GM23338 (cell line): Measurements from ENCODE around the gene IL1RN. TPM values are rescaled to one million over a fixed set of nuclear protein-coding genes. Genes with fewer than 3 reads are reported as not detected.

Source experiments
- ATAC-seq: fragments of 200-7000 bp; cut with Tn5 transposase; 3 replicates; pipeline ENCODE4 v1.9.1; 2020
- DNase-seq: peaks from one replicate; pipeline ENCODE4 v3.0.0-alpha.2; 2015; ENCODE audit warnings: low spot score
- H2AFZ ChIP-seq: fragments of 200-600 bp; sonication (generic); 2 replicates; pipeline ENCODE4 v1.8.0; 2016; ENCODE audit warnings: antibody characterized with exemption, mild to moderate bottlenecking, moderate library complexity
- H3F3A ChIP-seq: fragments of 200-600 bp; sonication (generic); replicated peaks from 2 replicates; pipeline ENCODE4 v1.8.0; 2017; ENCODE audit warnings: antibody characterized with exemption, mixed run types, low read depth
- H3K27ac ChIP-seq: fragments of 200-600 bp; sonication (generic); 2 replicates; pipeline ENCODE4 v1.6.1; 2016; ENCODE audit warnings: low read depth
- H3K27me3 ChIP-seq: fragments of 200-600 bp; sonication (generic); 2 replicates; pipeline ENCODE4 v1.8.0; 2016; ENCODE audit warnings: mild to moderate bottlenecking, mixed run types, moderate library complexity; ENCODE audit not compliant: insufficient read depth
- H3K36me3 ChIP-seq: fragments of 200-600 bp; sonication (generic); 2 replicates; pipeline ENCODE4 v1.8.0; 2016; ENCODE audit warnings: mild to moderate bottlenecking; ENCODE audit not compliant: insufficient read depth
- H3K4me1 ChIP-seq: fragments of 200-600 bp; sonication (generic); 2 replicates; pipeline ENCODE4 v1.8.0; 2016; ENCODE audit warnings: mild to moderate bottlenecking, moderate library complexity; ENCODE audit not compliant: insufficient read depth
- H3K4me2 ChIP-seq: fragments of 200-600 bp; sonication (generic); 2 replicates; pipeline ENCODE4 v1.7.1; 2017; ENCODE audit warnings: mixed run types
- H3K4me3 ChIP-seq: fragments of 200-600 bp; sonication (generic); 2 replicates; pipeline ENCODE4 v1.6.1; 2016; ENCODE audit warnings: mixed run types
- H3K79me2 ChIP-seq: fragments of 200-600 bp; sonication (generic); replicated peaks from 2 replicates; pipeline ENCODE4 v1.8.0; 2017; ENCODE audit warnings: mild to moderate bottlenecking; ENCODE audit not compliant: insufficient read depth
- H3K9me2 ChIP-seq: fragments of 200-600 bp; sonication (generic); 2 replicates; pipeline ENCODE4 v1.8.0; 2017; ENCODE audit not compliant: insufficient read depth
- H4K20me1 ChIP-seq: fragments of 200-600 bp; sonication (generic); replicated peaks from 2 replicates; pipeline ENCODE4 v1.8.0; 2017; ENCODE audit warnings: mild to moderate bottlenecking; ENCODE audit not compliant: insufficient read depth
- H3K27ac Mint-ChIP-seq: 2 replicates; pipeline ENCODE4 v1.8.0; 2020; ENCODE audit warnings: inconsistent platforms, mild to moderate bottlenecking, moderate library complexity, mixed read lengths
- H3K27me3 Mint-ChIP-seq: 3 replicates; pipeline ENCODE4 v1.8.0; 2022; ENCODE audit warnings: low read depth, mild to moderate bottlenecking, moderate library complexity, mixed read lengths, inconsistent platforms; ENCODE audit not compliant: insufficient read depth, poor library complexity
- H3K36me3 Mint-ChIP-seq: 3 replicates; pipeline ENCODE4 v1.8.0; 2021; ENCODE audit warnings: low read depth, mild to moderate bottlenecking, inconsistent platforms, moderate library complexity, mixed read lengths
- H3K4me1 Mint-ChIP-seq: 3 replicates; pipeline ENCODE4 v1.8.0; 2020; ENCODE audit warnings: mild to moderate bottlenecking, inconsistent platforms, mixed read lengths
- H3K4me3 Mint-ChIP-seq: 3 replicates; pipeline ENCODE4 v1.8.0; 2021; ENCODE audit warnings: moderate library complexity, mild to moderate bottlenecking, inconsistent platforms, mixed read lengths
- H3K9me3 Mint-ChIP-seq: 3 replicates; pipeline ENCODE4 v1.8.0; 2020; ENCODE audit warnings: moderate library complexity, mild to moderate bottlenecking, inconsistent platforms, mixed read lengths
- CREB1 ChIP-seq: fragments of 250-450 bp; sonication (Bioruptor Pico); IDR thresholded peaks from 2 replicates; pipeline ENCODE4 v1.5.0; 2020; ENCODE audit warnings: low read depth, mild to moderate bottlenecking, moderate library complexity
- ETS1 ChIP-seq: IDR thresholded peaks from 2 replicates; pipeline ENCODE4 v1.6.1; 2016; ENCODE audit warnings: antibody characterized with exemption
- EZH2 ChIP-seq: fragments of 200-600 bp; sonication (generic); IDR thresholded peaks from one replicate; pipeline ENCODE4 v1.8.0; 2017; ENCODE audit warnings: antibody characterized with exemption, mild to moderate bottlenecking, low read depth; ENCODE audit not compliant: unreplicated experiment
- EZH2phosphoT487 ChIP-seq: fragments of 200-600 bp; sonication (generic); IDR thresholded peaks from one replicate; pipeline ENCODE4 v1.8.1; 2018; ENCODE audit warnings: antibody characterized with exemption; ENCODE audit not compliant: unreplicated experiment
- JUNB ChIP-seq: IDR thresholded peaks from one replicate; pipeline ENCODE4 v1.6.1; 2016; ENCODE audit warnings: antibody characterized with exemption; ENCODE audit not compliant: unreplicated experiment
- NANOG ChIP-seq: IDR thresholded peaks from 2 replicates; pipeline ENCODE4 v1.6.1; 2016; ENCODE audit warnings: antibody characterized with exemption, borderline replicate concordance
- POLR2AphosphoS5 ChIP-seq: IDR thresholded peaks from 2 replicates; pipeline ENCODE4 v1.6.1; 2016; ENCODE audit warnings: antibody characterized with exemption, low read depth
- REST ChIP-seq: IDR thresholded peaks from one replicate; pipeline ENCODE4 v1.6.1; 2018; ENCODE audit warnings: antibody characterized with exemption; ENCODE audit not compliant: unreplicated experiment
- STAT1 ChIP-seq: IDR thresholded peaks from one replicate; pipeline ENCODE4 v1.6.1; 2016; ENCODE audit warnings: antibody characterized with exemption; ENCODE audit not compliant: unreplicated experiment
- ZNF114 ChIP-seq: fragments of 250-450 bp; sonication (Bioruptor Pico); IDR thresholded peaks from 2 replicates; pipeline ENCODE4 v1.5.0; 2020; ENCODE audit warnings: mild to moderate bottlenecking, moderate library complexity
- ZNF331 ChIP-seq: fragments of 250-450 bp; sonication (Bioruptor Pico); IDR thresholded peaks from 2 replicates; pipeline ENCODE4 v1.5.0; 2020; ENCODE audit warnings: low read depth, mild to moderate bottlenecking, moderate library complexity
- ZNF462 ChIP-seq: fragments of 250-450 bp; sonication (Bioruptor Pico); IDR thresholded peaks from 2 replicates; pipeline ENCODE4 v1.5.0; 2020; ENCODE audit warnings: mild to moderate bottlenecking, moderate library complexity
- polyA plus RNA-seq: library from polyadenylated mRNA; unstranded; fragments of >200 nt; fragmentation: Nextera tagmentation; extraction: Ambion mirVana; gene quantifications from 2 replicates; pipeline ENCODE4 v1.2.1, GENCODE V29; 2016
- total RNA-seq: library from RNA; depleted of rRNA; stranded (reverse); fragments of >200 nt; shearing (Covaris generic); gene quantifications from 2 replicates; pipeline ENCODE4 v1.2.3, GENCODE V29; 2014
- TF ChIP-seq, protein P1 (sequence below), 2 experiments: fragments of 200-600 bp in 1 of 2; sonication (generic) in 1 of 2; conservative IDR thresholded peaks; 2 replicates each; pipeline versions ENCODE4 v1.5.1 to v1.6.1; 2016 to 2017; ENCODE audit warnings: antibody characterized with exemption in 2 of 2, low read depth in 2 of 2, mild to moderate bottlenecking in 2 of 2, moderate library complexity in 1 of 2

Gene IL1RN
- total and polyA plus RNA-seq, 2 experiments from 2014 or later: not detected

- DNase-seq (no peak), ATAC-seq (no peak)
- H3K36me3 ChIP-seq: no peaks in the 10 kb centered on the region
- Mint-ChIP-seq H3K4me1 (no peaks in the 10 kb centered on the region; the same call in 2 of the 3 replicates), H3K4me3 (no peak overlapping the region), H3K36me3 (no peaks in the 10 kb centered on the region), H3K27me3 (no peaks in the 10 kb centered on the region), H3K9me3 (no peaks in the 10 kb centered on the region), H3K27ac (no peak overlapping the region)
- H3F3A ChIP-seq: no peaks in the 10 kb centered on the region
- H3K79me2 ChIP-seq: no peaks in the 10 kb centered on the region
- no peaks in the 10 kb centered on the region for H3K9me2 ChIP-seq
- no peaks in the 10 kb centered on the region for H4K20me1 ChIP-seq
- no peak overlapping the region for H3K4me2 ChIP-seq
- no peaks in the 10 kb centered on the region for H3K4me1 ChIP-seq
- H3K27me3 ChIP-seq: no peaks in the 10 kb centered on the region
- H2AFZ ChIP-seq: no peak overlapping the region
- TF ChIP-seq EZH2: no peak
- no peak for TF ChIP-seq CREB1 (CRISPR knock-in tag)
- no peak for TF ChIP-seq ZNF331
- TF ChIP-seq NANOG: no peak
- no peak for TF ChIP-seq REST
- TF ChIP-seq, protein P1, sequence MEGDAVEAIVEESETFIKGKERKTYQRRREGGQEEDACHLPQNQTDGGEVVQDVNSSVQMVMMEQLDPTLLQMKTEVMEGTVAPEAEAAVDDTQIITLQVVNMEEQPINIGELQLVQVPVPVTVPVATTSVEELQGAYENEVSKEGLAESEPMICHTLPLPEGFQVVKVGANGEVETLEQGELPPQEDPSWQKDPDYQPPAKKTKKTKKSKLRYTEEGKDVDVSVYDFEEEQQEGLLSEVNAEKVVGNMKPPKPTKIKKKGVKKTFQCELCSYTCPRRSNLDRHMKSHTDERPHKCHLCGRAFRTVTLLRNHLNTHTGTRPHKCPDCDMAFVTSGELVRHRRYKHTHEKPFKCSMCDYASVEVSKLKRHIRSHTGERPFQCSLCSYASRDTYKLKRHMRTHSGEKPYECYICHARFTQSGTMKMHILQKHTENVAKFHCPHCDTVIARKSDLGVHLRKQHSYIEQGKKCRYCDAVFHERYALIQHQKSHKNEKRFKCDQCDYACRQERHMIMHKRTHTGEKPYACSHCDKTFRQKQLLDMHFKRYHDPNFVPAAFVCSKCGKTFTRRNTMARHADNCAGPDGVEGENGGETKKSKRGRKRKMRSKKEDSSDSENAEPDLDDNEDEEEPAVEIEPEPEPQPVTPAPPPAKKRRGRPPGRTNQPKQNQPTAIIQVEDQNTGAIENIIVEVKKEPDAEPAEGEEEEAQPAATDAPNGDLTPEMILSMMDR (conservative IDR thresholded peaks at IDR 0.05; ENCODE audit: low read depth in 2 of 2): no peak
- no peak for TF ChIP-seq ZNF462 (CRISPR knock-in tag)
- no peak for TF ChIP-seq JUNB
- TF ChIP-seq STAT1: no peak
- TF ChIP-seq ETS1: no peak
- no peak for TF ChIP-seq ZNF114 (CRISPR knock-in tag)
- no peak for TF ChIP-seq POLR2AphosphoS5
- TF ChIP-seq EZH2phosphoT487: no peak
- no peak overlapping the region for H3K27ac ChIP-seq
- H3K4me3 ChIP-seq: no peak overlapping the region
Observed at GRCh38 chr2:113135317-113135716, 7.9 kb downstream of the IL1RN start.
